SK-N-SH (cell line): Measurements from ENCODE around the gene GCN1. TPM values are rescaled to one million over a fixed set of nuclear protein-coding genes. Genes with fewer than 3 reads are reported as not detected.

Source experiments
- CTCF ChIA-PET: fragments of 300-600, 350-600 bp; formaldehyde crosslinking; extraction: SDS; loops from one replicate; lab custom pipeline; 2021; lab: Yijun Ruan, JAX
- POLR2A ChIA-PET: fragments of 350-600 bp; sonication (Branson Sonifier 250); formaldehyde crosslinking; extraction: SDS; loops from one replicate; lab custom pipeline; 2020; ENCODE audit warnings: antibody characterized with exemption, inconsistent platforms; lab: Yijun Ruan, JAX
- DNase-seq: peaks from one replicate; pipeline ENCODE4 v3.0.0; 2012
- H2AFZ ChIP-seq: fragments of 200-600 bp; sonication (generic); 2 replicates; pipeline ENCODE4 v1.8.1; 2016; ENCODE audit warnings: antibody characterized with exemption, mild to moderate bottlenecking, low read depth
- H3F3A ChIP-seq: fragments of 200-600 bp; sonication (generic); replicated peaks from 2 replicates; pipeline ENCODE3; 2016; ENCODE audit warnings: antibody characterized with exemption, mild to moderate bottlenecking; ENCODE audit not compliant: insufficient read depth
- H3K27ac ChIP-seq, 2 experiments: fragments of 200-500 bp in 1 of 2; fragments of 200-600 bp in 1 of 2; sonication (Bioruptor generic) in 1 of 2; sonication (generic), shearing (Covaris generic) in 1 of 2; 2 replicates each; pipeline versions ENCODE4 v1.5.1 to v1.6.1; 2014 to 2016; ENCODE audit warnings: low read depth in 2 of 2, inconsistent platforms in 1 of 2, low read length in 1 of 2, mild to moderate bottlenecking in 1 of 2, mixed read lengths in 1 of 2
- H3K27me3 ChIP-seq: fragments of 200-600 bp; sonication (generic), shearing (Covaris generic); 2 replicates; pipeline ENCODE4 v1.6.1; 2016; ENCODE audit warnings: mixed run types; ENCODE audit not compliant: insufficient read depth
- H3K36me3 ChIP-seq, 2 experiments: fragments of 200-500 bp in 1 of 2; fragments of 200-600 bp in 1 of 2; sonication (Bioruptor generic) in 1 of 2; sonication (generic) in 1 of 2; replicated peaks in 1 of 2; 2 replicates each; pipeline versions ENCODE3 to v1.5.1; 2014 to 2016; ENCODE audit warnings: low read length in 1 of 2, mild to moderate bottlenecking in 1 of 2; ENCODE audit not compliant: insufficient read depth in 2 of 2, control insufficient read depth in 1 of 2
- H3K4me1 ChIP-seq, 2 experiments: fragments of 200-500 bp in 1 of 2; fragments of 200-600 bp in 1 of 2; sonication (Bioruptor generic) in 1 of 2; sonication (generic), shearing (Covaris generic) in 1 of 2; 2 replicates each; pipeline versions ENCODE4 v1.5.1 to v1.6.1; 2014 to 2016; ENCODE audit warnings: low read depth in 1 of 2, low read length in 1 of 2, mixed run types in 1 of 2; ENCODE audit not compliant: insufficient read depth in 2 of 2, control insufficient read depth in 1 of 2
- H3K4me2 ChIP-seq: fragments of 200-600 bp; sonication (generic), shearing (Covaris generic); 2 replicates; pipeline ENCODE4 v1.6.1; 2017; ENCODE audit warnings: mixed run types
- H3K4me3 ChIP-seq, 2 experiments: fragments of 200-500 bp in 1 of 2; fragments of 200-600 bp in 1 of 2; sonication (Bioruptor generic) in 1 of 2; sonication (generic), shearing (Covaris generic) in 1 of 2; 2 replicates each; pipeline versions ENCODE4 v1.5.1 to v1.8.1; 2014 to 2016; ENCODE audit warnings: low read depth in 2 of 2, inconsistent platforms in 1 of 2, low read length in 1 of 2, mild to moderate bottlenecking in 1 of 2, mixed read lengths in 1 of 2, moderate library complexity in 1 of 2
- H3K79me2 ChIP-seq: fragments of 200-600 bp; sonication (generic); 2 replicates; pipeline ENCODE4 v1.8.1; 2017; ENCODE audit warnings: mild to moderate bottlenecking; ENCODE audit not compliant: insufficient read depth
- H3K9ac ChIP-seq: fragments of 200-600 bp; sonication (generic); 2 replicates; pipeline ENCODE4 v1.6.1; 2017; ENCODE audit warnings: mixed run types
- H3K9me2 ChIP-seq: fragments of 200-600 bp; sonication (generic); 2 replicates; pipeline ENCODE4 v1.6.1; 2017; ENCODE audit warnings: mixed run types
- H3K9me3 ChIP-seq: fragments of 200-600 bp; sonication (generic); 2 replicates; pipeline ENCODE4 v1.6.1; 2017; ENCODE audit warnings: mixed run types, mild to moderate bottlenecking, moderate library complexity
- H4K20me1 ChIP-seq: fragments of 200-600 bp; sonication (generic); 2 replicates; pipeline ENCODE4 v1.6.1; 2017; ENCODE audit warnings: mild to moderate bottlenecking, mixed run types; ENCODE audit not compliant: insufficient read depth
- FOSL2 ChIP-seq: IDR thresholded peaks from 2 replicates; pipeline ENCODE4 v1.4.0; 2012; ENCODE audit warnings: low read depth, mild to moderate bottlenecking, moderate library complexity, borderline replicate concordance
- FOXJ3 ChIP-seq: sonication (generic); formaldehyde crosslinking; IDR thresholded peaks from 2 replicates; pipeline ENCODE4 v1.5.1; 2020; ENCODE audit warnings: mild to moderate bottlenecking, missing genetic modification reagents
- GABPA ChIP-seq: IDR thresholded peaks from 2 replicates; pipeline ENCODE4 v1.4.0; 2012; ENCODE audit warnings: low read depth, mild to moderate bottlenecking
- JUND ChIP-seq: IDR thresholded peaks from 2 replicates; pipeline ENCODE4 v1.4.0; 2012
- MEF2A ChIP-seq: IDR thresholded peaks from 2 replicates; pipeline ENCODE4 v1.4.0; 2012; ENCODE audit warnings: low read depth, borderline replicate concordance
- NRF1 ChIP-seq: IDR thresholded peaks from 2 replicates; pipeline ENCODE4 v1.6.1; 2012; ENCODE audit warnings: low read depth, mild to moderate bottlenecking, low read length
- PBX3 ChIP-seq: IDR thresholded peaks from 2 replicates; pipeline ENCODE4; 2012
- POLR2AphosphoS5 ChIP-seq: IDR thresholded peaks from 2 replicates; pipeline ENCODE4 v1.6.1; 2012; ENCODE audit warnings: low read depth, low read length
- REST ChIP-seq: IDR thresholded peaks from 2 replicates; pipeline ENCODE4 v1.6.1; 2012; ENCODE audit warnings: mild to moderate bottlenecking, low read depth, low read length, moderate library complexity
- RFX5 ChIP-seq: IDR thresholded peaks from 2 replicates; pipeline ENCODE4 v1.6.1; 2012; ENCODE audit warnings: mild to moderate bottlenecking, improper control_type of control experiment, low read length
- TEAD4 ChIP-seq: IDR thresholded peaks from 2 replicates; pipeline ENCODE4 v1.4.0; 2012; ENCODE audit warnings: mild to moderate bottlenecking, borderline replicate concordance; ENCODE audit not compliant: insufficient read depth
- YY1 ChIP-seq: IDR thresholded peaks from 2 replicates; pipeline ENCODE4 v1.4.0; 2012; ENCODE audit warnings: low read depth, mild to moderate bottlenecking
- WGBS: methylation state at CpG from one replicate; pipeline ENCODE4 v1.1.6; 2017; ENCODE audit warnings: low lambda C conversion rate; 5-methylcytosine and 5-hydroxymethylcytosine counted together
- polyA plus RNA-seq, 3 experiments: library from polyadenylated mRNA; depleted of rRNA; stranded (reverse); fragments of >200 nt; gene quantifications; 2 replicates each; pipeline ENCODE4 v1.2.3, GENCODE V29; 2012
- TF ChIP-seq, protein P1 (sequence below): fragments of 150-350 bp; IDR thresholded peaks from 2 replicates; pipeline ENCODE4 v1.6.1; 2017; ENCODE audit warnings: antibody characterized with exemption, low read length, low read depth, borderline replicate concordance
- TF ChIP-seq, protein P2 (sequence below): fragments of 200-600 bp; sonication (generic); IDR thresholded peaks from 2 replicates; pipeline ENCODE4 v1.6.1; 2017; ENCODE audit warnings: antibody characterized with exemption, mild to moderate bottlenecking, moderate library complexity
- TF ChIP-seq, protein P3 (sequence below): IDR thresholded peaks from 2 replicates; pipeline ENCODE4 v1.4.0; 2012; ENCODE audit warnings: low read depth
- TF ChIP-seq, protein P4 (sequence below): fragments of 150-350 bp; IDR thresholded peaks from 2 replicates; pipeline ENCODE4 v1.6.1; 2016; ENCODE audit warnings: mild to moderate bottlenecking, low read depth, low read length

Gene GCN1
- polyA plus RNA-seq, 1 of the 3 experiments (the other 2 are of a cell fraction) = 54.4 TPM

DNA sequence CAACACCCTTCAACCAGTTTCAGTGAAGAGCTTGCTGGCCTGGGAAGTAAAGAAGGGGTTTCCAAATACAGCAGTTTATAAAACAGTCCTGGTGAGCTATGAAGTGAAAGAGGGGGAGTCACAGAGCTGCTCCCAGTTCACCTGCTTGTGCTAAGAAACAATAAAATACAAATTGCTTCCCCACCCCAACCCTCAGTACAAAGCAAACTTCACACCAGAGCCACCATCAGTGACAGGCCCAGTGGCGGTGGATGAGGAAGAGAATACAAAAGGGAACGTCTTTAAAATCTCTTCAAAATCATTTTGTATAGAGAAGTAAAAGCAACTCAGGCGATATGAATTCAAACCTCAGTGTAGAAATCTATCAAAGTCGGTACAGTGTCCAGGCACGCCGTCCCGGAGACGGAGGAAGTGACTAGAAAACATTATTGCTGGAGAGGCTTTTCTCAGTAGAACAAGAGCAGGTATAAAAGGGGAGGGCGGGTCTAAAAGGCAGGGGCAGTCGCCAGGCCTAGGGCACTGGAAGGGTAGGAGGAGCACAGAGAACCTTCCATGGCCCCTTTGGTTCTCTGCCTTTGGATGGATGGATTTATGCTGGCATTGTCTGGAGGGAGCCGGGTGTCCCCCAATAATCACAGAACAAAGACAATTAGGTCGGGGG lies 16.9 kb upstream of the GCN1 start:
- Histone ChIP-seq H3K9ac (no peak overlapping the region), H3K9me2 (no peaks in the 10 kb centered on the region), H3K27ac (no peak overlapping the region), H2AFZ (no peak overlapping the region), H3K79me2 (peaks cover 3% of the 10 kb centered on the region; the same call in 1 of the 2 replicates), H3F3A (peaks cover 36% of the 10 kb centered on the region), H3K4me1 (no peaks in the 10 kb centered on the region), H3K27me3 (no peaks in the 10 kb centered on the region), H3K36me3 (peaks cover 36 to 69% of the 10 kb centered on the region in 2 experiments), H3K4me3 (no peak overlapping the region), H3K4me2 (no peak overlapping the region), H3K9me3 (no peaks in the 10 kb centered on the region), H4K20me1 (no peaks in the 10 kb centered on the region)
- ChIA-PET CTCF (interaction anchor here (0.8 to 14.6 kb wide), 2 partner anchors 9 to 14 kb away, joined by 3 to 116 read pairs; no protein-coding TSS in a partner anchor), POLR2A (interaction anchor here (2.4 kb wide), 1 partner anchor 10 kb away, joined by 9 read pairs; the partner anchor contains the start of gene RPLP0)
- DNase-seq = no peak
- WGBS = 94% methylated on average over 12 of the region's 12 CpGs
- TF ChIP-seq PBX3 = no peak
- TF ChIP-seq YY1 = no peak
- no peak for TF ChIP-seq NRF1
- TF ChIP-seq, protein P1, sequence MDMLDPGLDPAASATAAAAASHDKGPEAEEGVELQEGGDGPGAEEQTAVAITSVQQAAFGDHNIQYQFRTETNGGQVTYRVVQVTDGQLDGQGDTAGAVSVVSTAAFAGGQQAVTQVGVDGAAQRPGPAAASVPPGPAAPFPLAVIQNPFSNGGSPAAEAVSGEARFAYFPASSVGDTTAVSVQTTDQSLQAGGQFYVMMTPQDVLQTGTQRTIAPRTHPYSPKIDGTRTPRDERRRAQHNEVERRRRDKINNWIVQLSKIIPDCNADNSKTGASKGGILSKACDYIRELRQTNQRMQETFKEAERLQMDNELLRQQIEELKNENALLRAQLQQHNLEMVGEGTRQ = no peak
- no peak for TF ChIP-seq JUND
- no peak for TF ChIP-seq FOXJ3 (CRISPR knock-in tag)
- no peak for TF ChIP-seq MEF2A
- TF ChIP-seq, protein P2, sequence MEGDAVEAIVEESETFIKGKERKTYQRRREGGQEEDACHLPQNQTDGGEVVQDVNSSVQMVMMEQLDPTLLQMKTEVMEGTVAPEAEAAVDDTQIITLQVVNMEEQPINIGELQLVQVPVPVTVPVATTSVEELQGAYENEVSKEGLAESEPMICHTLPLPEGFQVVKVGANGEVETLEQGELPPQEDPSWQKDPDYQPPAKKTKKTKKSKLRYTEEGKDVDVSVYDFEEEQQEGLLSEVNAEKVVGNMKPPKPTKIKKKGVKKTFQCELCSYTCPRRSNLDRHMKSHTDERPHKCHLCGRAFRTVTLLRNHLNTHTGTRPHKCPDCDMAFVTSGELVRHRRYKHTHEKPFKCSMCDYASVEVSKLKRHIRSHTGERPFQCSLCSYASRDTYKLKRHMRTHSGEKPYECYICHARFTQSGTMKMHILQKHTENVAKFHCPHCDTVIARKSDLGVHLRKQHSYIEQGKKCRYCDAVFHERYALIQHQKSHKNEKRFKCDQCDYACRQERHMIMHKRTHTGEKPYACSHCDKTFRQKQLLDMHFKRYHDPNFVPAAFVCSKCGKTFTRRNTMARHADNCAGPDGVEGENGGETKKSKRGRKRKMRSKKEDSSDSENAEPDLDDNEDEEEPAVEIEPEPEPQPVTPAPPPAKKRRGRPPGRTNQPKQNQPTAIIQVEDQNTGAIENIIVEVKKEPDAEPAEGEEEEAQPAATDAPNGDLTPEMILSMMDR = no peak
- TF ChIP-seq GABPA = no peak
- TF ChIP-seq, protein P3, sequence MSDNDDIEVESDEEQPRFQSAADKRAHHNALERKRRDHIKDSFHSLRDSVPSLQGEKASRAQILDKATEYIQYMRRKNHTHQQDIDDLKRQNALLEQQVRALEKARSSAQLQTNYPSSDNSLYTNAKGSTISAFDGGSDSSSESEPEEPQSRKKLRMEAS = no peak
- no peak for TF ChIP-seq REST
- TF ChIP-seq POLR2AphosphoS5 = no peak
- TF ChIP-seq, protein P4, sequence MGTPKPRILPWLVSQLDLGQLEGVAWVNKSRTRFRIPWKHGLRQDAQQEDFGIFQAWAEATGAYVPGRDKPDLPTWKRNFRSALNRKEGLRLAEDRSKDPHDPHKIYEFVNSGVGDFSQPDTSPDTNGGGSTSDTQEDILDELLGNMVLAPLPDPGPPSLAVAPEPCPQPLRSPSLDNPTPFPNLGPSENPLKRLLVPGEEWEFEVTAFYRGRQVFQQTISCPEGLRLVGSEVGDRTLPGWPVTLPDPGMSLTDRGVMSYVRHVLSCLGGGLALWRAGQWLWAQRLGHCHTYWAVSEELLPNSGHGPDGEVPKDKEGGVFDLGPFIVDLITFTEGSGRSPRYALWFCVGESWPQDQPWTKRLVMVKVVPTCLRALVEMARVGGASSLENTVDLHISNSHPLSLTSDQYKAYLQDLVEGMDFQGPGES = no peak
- TF ChIP-seq TEAD4 = no peak
- no peak for TF ChIP-seq RFX5
- no peak for TF ChIP-seq FOSL2
